Osteocyte (in vitro differentiated cells): Measurements from ENCODE around the gene MYEF2. TPM values are rescaled to one million over a fixed set of nuclear protein-coding genes. Genes with fewer than 3 reads are reported as not detected.
A peak's percentile ranks its signal among the peaks of the same experiment; 100 is the strongest.

Experiments used
- DNase-seq: peaks from one replicate; pipeline ENCODE4 v3.0.0; 2021; ENCODE audit warnings: mixed read lengths; ENCODE audit not compliant: unreplicated experiment; ENCODE audit errors: extremely low spot score
- H3K27ac Mint-ChIP-seq: one replicate; pipeline ENCODE4 v1.8.0; 2021; ENCODE audit warnings: mild to moderate bottlenecking, mixed read lengths; ENCODE audit not compliant: unreplicated experiment
- H3K27me3 Mint-ChIP-seq: one replicate; pipeline ENCODE4 v1.8.0; 2021; ENCODE audit warnings: mixed read lengths; ENCODE audit not compliant: unreplicated experiment
- H3K36me3 Mint-ChIP-seq: one replicate; pipeline ENCODE4 v1.8.0; 2021; ENCODE audit warnings: mixed read lengths; ENCODE audit not compliant: unreplicated experiment
- H3K4me1 Mint-ChIP-seq: one replicate; pipeline ENCODE4 v1.8.0; 2021; ENCODE audit warnings: mixed read lengths; ENCODE audit not compliant: unreplicated experiment
- H3K4me3 Mint-ChIP-seq: one replicate; pipeline ENCODE4 v1.8.0; 2021; ENCODE audit warnings: mild to moderate bottlenecking, moderate library complexity, mixed read lengths; ENCODE audit not compliant: unreplicated experiment
- H3K9me3 Mint-ChIP-seq: one replicate; pipeline ENCODE4 v1.8.0; 2021; ENCODE audit warnings: mixed read lengths; ENCODE audit not compliant: unreplicated experiment
- CTCF ChIP-seq: fragments of 200-600 bp; sonication (generic); IDR thresholded peaks from 2 replicates; pipeline ENCODE4 v1.5.0; 2021; ENCODE audit warnings: antibody characterized with exemption, mild to moderate bottlenecking, moderate library complexity
- total RNA-seq: library from RNA; stranded (reverse); gene quantifications from 2 replicates; pipeline ENCODE4 v1.2.1, GENCODE V29; 2021

MYEF2 gene
- total RNA-seq, 1 donor from 2014 or later: 27.4 TPM

- Mint-ChIP-seq H3K27ac (no peak overlapping the region), H3K4me1 (no peaks in the 10 kb centered on the region), H3K4me3 (no peak overlapping the region), H3K27me3 (peaks cover 54% of the 10 kb centered on the region), H3K9me3 (no peaks in the 10 kb centered on the region), H3K36me3 (no peaks in the 10 kb centered on the region)
- no peak for TF ChIP-seq CTCF
- DNase-seq: no peak
Measured at GRCh38 chr15:48185529-48185928, 7.4 kb upstream of the MYEF2 start.

GRCh38 chr15:48182749-48183148 is 4.7 kb upstream of the MYEF2 start:
- Mint-ChIP-seq H3K4me1 (no peaks in the 10 kb centered on the region), H3K27ac (no peak overlapping the region), H3K36me3 (no peaks in the 10 kb centered on the region), H3K4me3 (no peak overlapping the region), H3K9me3 (no peaks in the 10 kb centered on the region), H3K27me3 (peaks cover 46% of the 10 kb centered on the region)
- DNase-seq: no peak
- TF ChIP-seq CTCF: no peak

- H3K4me3 Mint-ChIP-seq: peak overlapping the region; percentile 44
- peaks cover 16% of the 10 kb centered on the region for H3K27me3 Mint-ChIP-seq
- no peak overlapping the region for H3K27ac Mint-ChIP-seq
- H3K36me3 Mint-ChIP-seq: peaks cover 2% of the 10 kb centered on the region
- H3K4me1 Mint-ChIP-seq: peaks cover 14% of the 10 kb centered on the region
- no peak for DNase-seq
- peaks cover 4% of the 10 kb centered on the region for H3K9me3 Mint-ChIP-seq
- TF ChIP-seq CTCF: no peak
Measured at GRCh38 chr15:48178648-48178931, 495 bp upstream of the MYEF2 start.

GRCh38 chr15:48177383-48177765 is 721 bp downstream of the MYEF2 start:
- peaks cover 14% of the 10 kb centered on the region for H3K9me3 Mint-ChIP-seq
- no peak for TF ChIP-seq CTCF
- H3K27me3 Mint-ChIP-seq: peaks cover 6% of the 10 kb centered on the region
- H3K27ac Mint-ChIP-seq: peak overlapping the region; percentile 86
- no peak for DNase-seq
- H3K4me3 Mint-ChIP-seq: peak overlapping the region; percentile 83
- peaks cover 7% of the 10 kb centered on the region for H3K36me3 Mint-ChIP-seq
- peaks cover 14% of the 10 kb centered on the region for H3K4me1 Mint-ChIP-seq

GRCh38 chr15:48176957-48177356 is 1.1 kb downstream of the MYEF2 start:
- TF ChIP-seq CTCF: no peak
- Mint-ChIP-seq H3K36me3 (peaks cover 9% of the 10 kb centered on the region), H3K4me1 (peaks cover 14% of the 10 kb centered on the region), H3K27me3 (peaks cover 2% of the 10 kb centered on the region), H3K27ac (peak overlapping the region; percentile 86), H3K4me3 (peak overlapping the region; percentile 83), H3K9me3 (peaks cover 16% of the 10 kb centered on the region)
- DNase-seq: no peak
